OCI-LY7 (cell line): ENCODE results near the gene SGPL1. TPM values are rescaled to one million over a fixed set of nuclear protein-coding genes. Genes with fewer than 3 reads are reported as not detected.

Source experiments
- BruUV-seq: library from RNA; stranded (reverse); fragments of 400-500 nt; replicated peaks from 2 replicates; lab custom pipeline; 2021; lab: Mats Ljungman, UMichigan
- CTCF ChIA-PET: fragments of 300-600 bp; sonication (Branson Sonifier 250); formaldehyde crosslinking; loops from one replicate; lab custom pipeline; 2022; ENCODE audit warnings: antibody characterized with exemption; ENCODE audit not compliant: unreplicated experiment; lab: Charles Lee
- POLR2A ChIA-PET: fragments of 300-600 bp; sonication (Branson Sonifier 250); formaldehyde crosslinking; loops from one replicate; lab custom pipeline; 2022; ENCODE audit warnings: antibody characterized with exemption; lab: Charles Lee
- DNase-seq: peaks from one replicate; pipeline ENCODE4 v3.0.0-alpha.2; 2015; ENCODE audit warnings: low spot score
- H2AFZ ChIP-seq: fragments of 200-600 bp; sonication (generic), shearing (Covaris generic); 2 replicates; pipeline ENCODE4 v1.6.1; 2014; ENCODE audit warnings: mild to moderate bottlenecking, antibody characterized with exemption, low read length, moderate library complexity
- H3K27ac ChIP-seq: fragments of 200-600 bp; sonication (generic); 2 replicates; pipeline ENCODE4 v1.5.1; 2014; ENCODE audit warnings: mixed run types, low read depth, mild to moderate bottlenecking, moderate library complexity, low read length, inconsistent platforms; ENCODE audit not compliant: poor library complexity, severe bottlenecking
- H3K36me3 ChIP-seq: fragments of 200-600 bp; sonication (generic); 2 replicates; pipeline ENCODE4 v1.6.1; 2014; ENCODE audit warnings: mild to moderate bottlenecking, antibody characterized with exemption, low read length, moderate library complexity, mixed read lengths; ENCODE audit not compliant: insufficient read depth
- H3K4me1 ChIP-seq: fragments of 200-600 bp; sonication (generic); 2 replicates; pipeline ENCODE4 v1.5.1; 2014; ENCODE audit warnings: mild to moderate bottlenecking, low read length; ENCODE audit not compliant: insufficient read depth, poor library complexity, severe bottlenecking
- H3K4me2 ChIP-seq: fragments of 200-600 bp; sonication (generic); 2 replicates; pipeline ENCODE4 v1.6.1; 2014; ENCODE audit warnings: mild to moderate bottlenecking, low read length
- H3K4me3 ChIP-seq: fragments of 200-600 bp; sonication (generic); 2 replicates; pipeline ENCODE4 v1.5.1; 2014; ENCODE audit warnings: mild to moderate bottlenecking, low read depth, low read length; ENCODE audit not compliant: poor library complexity, severe bottlenecking
- H3K79me2 ChIP-seq: fragments of 200-600 bp; sonication (generic); 2 replicates; pipeline ENCODE4 v1.6.1; 2016; ENCODE audit warnings: low read depth, mild to moderate bottlenecking, low read length, moderate library complexity, mixed read lengths; ENCODE audit not compliant: insufficient read depth
- H3K9me2 ChIP-seq: fragments of 200-600 bp; sonication (generic); 2 replicates; pipeline ENCODE4 v1.6.1; 2016; ENCODE audit warnings: mild to moderate bottlenecking, low read length, mixed read lengths; ENCODE audit not compliant: insufficient read depth
- H3K9me3 ChIP-seq: fragments of 200-600 bp; sonication (generic); 2 replicates; pipeline ENCODE4 v1.6.1; 2014; ENCODE audit warnings: mild to moderate bottlenecking, mixed run types, low read length, mixed read lengths
- H4K20me1 ChIP-seq: fragments of 200-600 bp; sonication (generic); 2 replicates; pipeline ENCODE4 v1.6.1; 2014; ENCODE audit warnings: mild to moderate bottlenecking, antibody characterized with exemption, low read length, moderate library complexity, mixed read lengths; ENCODE audit not compliant: insufficient read depth
- CTCF ChIP-seq: fragments of 200-600 bp; sonication (generic); conservative IDR thresholded peaks from 2 replicates; pipeline ENCODE4 v1.5.1; 2014; ENCODE audit warnings: mild to moderate bottlenecking, antibody characterized with exemption, low read length, moderate library complexity, mixed read lengths
- EZH2phosphoT487 ChIP-seq: fragments of 200-600 bp; sonication (generic); IDR thresholded peaks from 2 replicates; pipeline ENCODE4 v1.6.1; 2018; ENCODE audit warnings: low read depth, borderline replicate concordance, mild to moderate bottlenecking, mixed run types, antibody characterized with exemption, low read length, moderate library complexity, mixed read lengths
- intact Hi-C: fragments of 100-400 bp; cut with micrococcal nuclease; formaldehyde crosslinking; loops from one replicate; pipeline ENCODE4 v1.10.0; 2022; ENCODE audit not compliant: unreplicated experiment
- total RNA-seq, 2 experiments: library from RNA; depleted of rRNA in 1 of 2; stranded (reverse); fragments of >200 nt in 1 of 2; shearing (Covaris generic) in 1 of 2; gene quantifications; 2 replicates each; pipeline ENCODE4 v1.2.3, GENCODE V29; 2014 to 2022

Gene SGPL1
- total RNA-seq, 2 experiments from 2014 or later, result 11.7 to 25.1 TPM

DNA sequence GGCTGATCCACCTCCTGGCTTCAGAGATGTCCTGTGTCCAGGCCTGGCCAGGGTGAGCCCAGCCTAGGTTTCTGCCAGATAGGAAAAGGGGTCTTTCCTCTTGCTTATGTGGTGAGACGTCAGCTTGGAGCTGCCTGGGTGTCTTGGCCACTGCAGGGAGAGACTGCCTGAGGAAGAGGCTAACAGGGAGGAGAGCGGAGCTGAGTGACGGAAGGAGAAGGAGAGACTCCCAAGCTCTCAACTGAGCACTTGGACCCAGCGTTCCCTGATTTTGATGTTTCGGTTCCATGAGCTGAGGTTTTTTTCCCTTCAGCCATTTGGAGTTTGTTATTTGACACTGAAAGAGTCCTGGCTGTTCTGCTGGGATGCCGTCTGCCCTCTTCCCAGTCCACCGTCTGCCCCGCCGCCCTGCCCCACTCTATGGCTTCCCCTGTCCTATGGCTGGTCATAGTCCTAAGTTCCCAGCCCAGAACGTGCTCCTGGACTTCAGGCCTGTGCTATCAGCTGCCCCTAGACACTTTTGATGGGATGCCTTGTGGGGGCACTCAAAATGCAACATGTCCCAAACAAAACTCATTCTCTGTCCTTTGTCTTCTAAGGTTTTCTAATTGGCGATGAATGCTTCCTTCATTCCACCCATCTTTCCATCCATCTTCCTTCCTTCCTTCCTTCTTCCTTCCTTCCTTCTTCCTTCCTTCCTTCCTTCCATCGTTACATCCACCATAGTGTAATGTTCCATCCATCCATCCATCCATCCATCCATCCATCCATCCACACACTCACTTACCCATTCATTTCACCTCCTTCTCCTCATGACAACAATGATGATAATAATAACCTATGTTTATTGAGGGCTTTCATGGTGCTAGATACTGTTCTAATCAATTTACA lies 92.9 kb downstream of the SGPL1 start:
- Histone ChIP-seq H3K9me3 (no peaks in the 10 kb centered on the region), H3K4me1 (no peaks in the 10 kb centered on the region), H3K79me2 (no peaks in the 10 kb centered on the region), H3K36me3 (no peaks in the 10 kb centered on the region), H2AFZ (no peak overlapping the region), H3K9me2 (no peaks in the 10 kb centered on the region), H3K4me2 (no peak overlapping the region), H4K20me1 (no peaks in the 10 kb centered on the region), H3K4me3 (no peak overlapping the region), H3K27ac (no peak overlapping the region)
- intact Hi-C loops, result no loop called here
- DNase-seq, result no peak
- TF ChIP-seq CTCF, result no peak
- no peak for TF ChIP-seq EZH2phosphoT487
- CTCF ChIA-PET, result no interaction called here
- POLR2A ChIA-PET, result no interaction called here
- no TSS peak for BruUV-seq

GRCh38 chr10:70909326-70909935 lies 93.7 kb downstream of the SGPL1 start:
- Histone ChIP-seq H3K36me3 (no peaks in the 10 kb centered on the region), H3K4me3 (no peak overlapping the region), H2AFZ (no peak overlapping the region), H3K4me1 (no peaks in the 10 kb centered on the region), H3K79me2 (no peaks in the 10 kb centered on the region), H4K20me1 (no peaks in the 10 kb centered on the region), H3K9me3 (no peaks in the 10 kb centered on the region), H3K27ac (no peak overlapping the region), H3K9me2 (no peaks in the 10 kb centered on the region), H3K4me2 (no peak overlapping the region)
- TF ChIP-seq EZH2phosphoT487 (no peak), CTCF (no peak)
- ChIA-PET CTCF (no interaction called here), POLR2A (no interaction called here)
- DNase-seq, result no peak
- BruUV-seq, result no TSS peak
- intact Hi-C loops, result no loop called here
